GM21717 (cell line): ENCODE results near the gene SGO2.
"Not testable (repeated sequence)": the region's sequence is repeated elsewhere in the genome, so short reads cannot be mapped to it uniquely, and the experiment has no call there.

Experiments used
- ATAC-seq: cut with Tn5 transposase; IDR thresholded peaks from one replicate; pipeline ENCODE4 v1.9.1; 2021; ENCODE audit warnings: mild to moderate bottlenecking, moderate library complexity; ENCODE audit not compliant: unreplicated experiment

Gene SGO2

GRCh38 chr2:200617156-200618053 lies 91.4 kb downstream of the SGO2 start:
- ATAC-seq = peak; percentile 34

GRCh38 chr2:200618054-200618419 lies 92.0 kb downstream of the SGO2 start:
- ATAC-seq = no peak

- ATAC-seq = no peak
Measured at GRCh38 chr2:200618590-200619021, 92.6 kb downstream of the SGO2 start.

- no peak for ATAC-seq
Measured at GRCh38 chr2:200619279-200619678, 93.3 kb downstream of the SGO2 start.

GRCh38 chr2:200620606-200621390 lies 94.8 kb downstream of the SGO2 start:
- no peak for ATAC-seq

GRCh38 chr2:200622106-200622505 lies 96.1 kb downstream of the SGO2 start:
- no peak for ATAC-seq

GRCh38 chr2:200624026-200624425 lies 98.0 kb downstream of the SGO2 start:
- ATAC-seq = no peak

- no peak for ATAC-seq
Measured at GRCh38 chr2:200624658-200625057, 98.7 kb downstream of the SGO2 start.

GRCh38 chr2:200625282-200625681 lies 99.3 kb downstream of the SGO2 start:
- ATAC-seq = no peak

GRCh38 chr2:200625958-200626363 lies 100.0 kb downstream of the SGO2 start:
- no peak for ATAC-seq

- ATAC-seq = no peak
Measured at GRCh38 chr2:200627110-200627770, 101.2 kb downstream of the SGO2 start.

GRCh38 chr2:200628461-200628860 lies 102.5 kb downstream of the SGO2 start:
- ATAC-seq = not testable (repeated sequence)

GRCh38 chr2:200631287-200631686 lies 105.3 kb downstream of the SGO2 start:
- ATAC-seq = no peak
